Hematopoietic multipotent progenitor cell treated with erythropoietin and hydrocortisone succinate and interleukin-3 and kit ligand, for 6 days (in vitro differentiated cells): Measurements from ENCODE around the gene G6PC1.
"Not testable (repeated sequence)": the region's sequence is repeated elsewhere in the genome, so short reads cannot be mapped to it uniquely, and the experiment has no call there.

Source experiments
- DNase-seq: peaks from one replicate; pipeline ENCODE4 v3.0.0-alpha.2; 2015

The G6PC1 gene

DNA sequence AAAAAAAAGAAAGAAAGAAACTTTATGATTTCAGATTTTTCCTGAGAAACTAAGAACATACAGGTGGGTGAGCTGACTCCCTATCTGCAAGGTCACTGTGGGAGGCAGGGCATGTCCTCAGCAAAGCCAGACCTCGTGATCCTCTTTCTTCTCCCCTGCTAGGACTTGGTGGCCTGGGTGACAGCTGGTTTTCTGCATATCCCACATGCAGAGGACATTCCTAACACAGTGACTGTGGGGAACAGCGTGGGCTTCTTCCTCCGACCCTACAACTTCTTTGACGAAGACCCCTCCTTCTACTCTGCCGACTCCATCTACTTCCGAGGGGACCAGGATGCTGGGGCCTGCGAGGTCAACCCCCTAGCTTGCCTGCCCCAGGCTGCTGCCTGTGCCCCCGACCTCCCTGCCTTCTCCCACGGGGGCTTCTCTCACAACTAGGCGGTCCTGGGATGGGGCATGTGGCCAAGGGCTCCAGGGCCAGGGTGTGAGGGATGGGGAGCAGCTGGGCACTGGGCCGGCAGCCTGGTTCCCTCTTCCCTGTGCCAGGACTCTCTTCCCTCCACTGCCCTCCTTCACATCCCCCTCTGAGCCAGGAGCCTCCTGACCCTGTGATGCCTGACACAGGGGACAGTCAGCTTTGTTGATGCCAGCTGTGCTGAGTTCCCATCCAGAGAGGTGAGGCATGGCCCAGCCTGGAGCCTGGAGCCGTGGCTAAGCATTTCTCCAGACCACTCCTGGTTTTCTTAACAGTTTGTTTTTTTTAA lies 26.5 kb upstream of the G6PC1 start:
- not testable (repeated sequence) for DNase-seq

DNA sequence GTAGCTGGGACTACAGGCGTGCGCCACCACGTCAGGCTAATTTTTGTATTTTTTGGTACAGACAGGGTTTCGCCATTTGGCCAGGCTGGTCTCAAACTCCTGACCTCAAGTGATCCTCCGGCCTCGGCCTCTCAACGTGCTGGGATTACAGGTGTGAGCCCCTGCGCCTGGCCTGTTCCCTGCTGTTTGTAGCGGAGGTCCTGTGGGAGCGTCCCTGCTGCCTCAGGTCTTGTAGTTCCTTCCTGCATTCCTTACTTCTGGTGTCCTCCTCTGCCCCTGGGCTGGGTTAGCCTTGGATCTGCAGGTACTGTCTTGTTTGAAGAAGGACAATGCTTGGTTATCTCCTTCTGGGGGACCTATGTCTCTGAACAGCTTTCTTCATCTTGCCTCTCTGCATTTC lies 23.6 kb upstream of the G6PC1 start:
- DNase-seq, result no peak

DNA sequence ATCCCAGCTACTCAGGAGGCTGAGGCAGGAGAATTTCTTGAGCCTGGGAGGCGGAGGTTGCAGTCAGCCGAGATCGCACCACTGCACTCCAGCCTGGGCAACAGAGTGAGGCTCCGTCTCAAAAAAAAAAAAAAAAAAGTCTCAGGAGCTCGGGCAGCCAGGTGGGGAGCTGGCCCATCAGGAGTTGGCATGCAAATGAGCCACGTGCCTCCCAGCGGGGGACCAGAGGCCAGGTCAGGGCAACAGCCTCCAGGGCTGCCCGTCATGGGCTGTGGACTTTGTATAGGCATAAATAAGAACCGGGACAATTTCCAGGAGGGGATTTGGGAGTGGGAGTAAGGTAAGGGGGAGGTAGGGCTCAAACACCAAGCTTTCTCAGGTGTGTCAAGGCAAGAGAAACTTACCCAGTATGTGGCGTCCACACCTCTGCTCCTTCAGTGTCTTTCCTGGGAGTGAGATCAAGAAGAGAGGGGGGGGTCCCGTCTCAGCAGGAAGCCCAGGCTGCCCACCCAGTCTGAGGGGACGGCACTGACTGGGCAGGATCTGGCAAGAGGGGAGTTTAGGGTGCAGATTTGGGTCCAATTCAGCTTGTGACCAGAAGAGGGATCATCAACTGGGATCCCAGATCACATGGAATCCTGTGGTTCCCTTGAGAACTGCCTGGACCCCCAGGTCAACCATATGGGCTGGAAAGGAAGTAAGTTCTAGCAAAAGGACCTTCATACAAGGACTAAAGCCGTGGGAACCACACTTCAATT lies 22.3 kb upstream of the G6PC1 start:
- no peak for DNase-seq

DNA sequence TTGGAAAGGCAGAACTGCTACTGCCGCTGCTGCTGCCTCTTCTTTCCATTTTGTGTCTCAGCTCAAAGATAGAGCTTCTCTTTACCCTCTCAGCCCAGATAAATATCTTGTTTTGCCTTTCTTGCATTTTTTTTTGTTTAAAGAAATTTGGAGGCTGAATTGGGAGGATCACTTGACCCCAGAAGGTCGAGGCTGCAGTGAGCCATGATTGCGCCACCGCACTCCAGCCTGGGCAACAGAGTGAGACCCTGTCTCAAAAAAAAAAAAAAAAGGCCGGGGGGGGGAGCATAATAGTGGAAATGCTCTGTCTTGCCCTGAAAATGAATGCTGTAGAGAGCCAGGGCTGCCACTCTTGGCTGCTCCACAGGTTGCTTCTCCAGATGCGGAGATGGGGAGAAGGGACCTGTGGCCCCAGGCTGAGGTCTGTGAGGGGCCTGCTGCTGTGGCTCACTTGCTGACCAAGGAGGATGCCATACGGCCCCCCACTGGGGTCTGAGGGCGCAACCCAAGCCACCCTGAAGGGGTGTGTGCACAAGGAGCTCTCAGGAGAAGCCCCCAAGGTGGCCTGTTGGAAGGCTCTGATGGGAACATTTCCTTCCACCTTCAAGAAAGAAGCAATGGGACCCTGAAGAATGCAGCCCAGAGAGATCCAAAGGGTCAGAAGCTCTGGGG lies 21.5 kb upstream of the G6PC1 start:
- no peak for DNase-seq

DNA sequence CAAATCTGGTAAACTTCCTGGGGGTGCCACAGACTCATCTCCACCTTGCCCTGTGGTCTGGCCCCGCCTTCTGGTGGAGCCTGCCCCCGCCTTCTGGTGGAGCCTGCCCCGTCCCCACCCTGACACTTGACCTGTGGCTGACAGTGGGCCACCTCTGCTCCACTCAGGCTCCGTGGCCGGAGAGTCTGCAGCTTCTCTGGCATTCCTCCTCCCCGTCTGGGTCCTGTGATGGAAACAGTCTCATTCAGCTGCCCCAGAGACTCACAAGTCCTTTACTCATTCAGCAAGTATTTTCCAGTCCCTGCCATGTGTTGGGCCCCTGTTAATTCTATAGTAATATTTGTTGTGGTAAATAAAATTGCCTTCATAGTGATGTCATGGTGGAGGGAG lies 21.0 kb upstream of the G6PC1 start:
- DNase-seq, result no peak

DNA sequence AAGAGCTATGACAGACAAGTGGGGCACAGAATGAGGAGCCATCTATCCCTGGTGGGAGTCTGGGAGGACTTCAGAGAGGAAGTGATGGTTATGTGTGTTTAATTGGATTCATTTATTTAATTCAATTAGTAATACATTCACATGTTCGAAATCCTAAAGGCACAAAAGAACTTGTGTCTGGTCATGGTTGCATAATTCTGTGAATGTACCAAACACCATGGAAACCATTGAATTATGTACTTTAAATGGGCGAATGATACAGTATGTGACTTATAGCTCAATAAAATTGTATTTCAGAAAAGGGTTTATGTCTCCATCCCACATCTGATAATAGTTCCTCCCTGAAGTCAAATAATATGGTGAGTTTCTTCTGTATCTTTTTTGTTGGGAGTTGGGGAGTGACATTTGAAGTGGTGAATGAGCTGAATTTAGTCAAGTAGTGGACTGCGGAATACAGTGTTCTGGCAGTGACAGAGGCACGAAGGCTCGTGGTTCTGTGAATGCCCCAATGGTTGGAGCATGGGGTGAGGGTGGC lies 19.8 kb upstream of the G6PC1 start:
- DNase-seq, result no peak

DNA sequence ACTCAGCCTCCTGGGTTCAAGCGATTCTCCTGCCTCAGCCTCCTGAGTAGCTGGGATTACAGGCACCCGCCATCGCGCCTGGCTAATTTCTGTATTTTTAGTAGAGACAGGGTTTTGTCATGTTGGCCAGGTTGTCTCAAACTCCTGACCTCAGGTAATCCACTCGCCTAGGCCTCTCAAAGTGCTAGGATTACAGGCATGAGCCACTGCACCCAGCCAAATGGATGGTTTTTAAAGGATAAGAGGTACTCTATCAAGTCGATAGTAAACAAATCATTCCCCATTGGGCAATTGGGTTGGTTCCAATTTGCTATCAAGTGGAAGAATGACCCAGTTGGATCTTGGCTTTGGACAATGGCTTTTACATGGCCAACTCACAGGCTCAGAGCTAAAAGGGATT lies 18.9 kb upstream of the G6PC1 start:
- DNase-seq, result not testable (repeated sequence)

DNA sequence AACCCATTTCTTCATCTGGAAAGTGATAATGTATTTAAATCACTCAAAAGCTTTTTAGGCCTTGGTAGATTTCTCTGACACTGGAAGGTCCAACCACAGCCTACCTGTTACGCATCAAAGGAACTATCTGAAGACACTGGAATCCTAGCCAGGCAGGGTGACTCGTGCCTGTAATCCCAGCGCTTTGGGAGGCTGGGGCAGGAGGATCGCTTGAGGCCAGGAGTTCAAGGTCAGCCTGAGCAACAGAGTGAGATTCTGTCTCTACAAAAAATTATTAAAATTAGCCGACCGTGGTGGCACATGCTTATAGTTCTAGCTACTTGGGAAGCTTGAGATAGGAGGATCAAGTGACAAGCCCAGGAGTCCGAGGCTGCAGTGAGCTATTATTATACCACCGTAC lies 18.4 kb upstream of the G6PC1 start:
- DNase-seq, result no peak

DNA sequence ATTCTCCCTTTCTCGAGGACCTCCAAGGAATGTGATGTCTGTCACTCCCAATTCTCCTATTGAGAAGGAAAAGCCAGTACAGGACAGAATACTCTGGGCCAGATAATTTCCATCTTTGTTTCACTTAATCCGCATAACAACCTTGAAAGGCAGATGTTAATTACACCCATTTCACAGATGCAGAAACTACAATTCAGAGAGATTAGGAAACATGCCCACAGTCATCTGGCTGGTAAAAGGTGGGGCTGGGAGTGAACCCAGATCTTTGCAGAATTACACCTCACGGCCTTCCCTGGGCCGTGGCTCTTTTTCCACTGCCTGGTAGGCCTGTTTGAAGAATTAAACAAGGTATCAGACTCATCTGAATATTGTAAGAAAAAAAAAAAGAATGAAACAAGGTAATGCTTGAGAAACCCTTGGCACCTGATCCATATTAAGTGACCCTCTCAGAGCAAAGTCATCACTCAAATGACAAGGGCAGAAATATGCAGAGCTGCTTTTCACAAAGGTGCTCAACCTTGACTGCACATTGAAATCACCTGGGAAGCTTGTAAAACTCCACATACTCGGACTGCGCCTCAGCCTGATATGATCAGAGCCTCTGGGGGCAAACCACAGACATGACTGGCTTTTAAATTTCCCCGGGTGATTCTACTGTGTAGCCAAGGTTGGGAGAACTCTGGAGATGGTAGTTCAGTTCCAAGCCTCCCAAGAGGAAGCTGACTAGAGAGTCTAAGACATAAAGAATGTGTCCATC lies 16.6 kb upstream of the G6PC1 start:
- no peak for DNase-seq

DNA sequence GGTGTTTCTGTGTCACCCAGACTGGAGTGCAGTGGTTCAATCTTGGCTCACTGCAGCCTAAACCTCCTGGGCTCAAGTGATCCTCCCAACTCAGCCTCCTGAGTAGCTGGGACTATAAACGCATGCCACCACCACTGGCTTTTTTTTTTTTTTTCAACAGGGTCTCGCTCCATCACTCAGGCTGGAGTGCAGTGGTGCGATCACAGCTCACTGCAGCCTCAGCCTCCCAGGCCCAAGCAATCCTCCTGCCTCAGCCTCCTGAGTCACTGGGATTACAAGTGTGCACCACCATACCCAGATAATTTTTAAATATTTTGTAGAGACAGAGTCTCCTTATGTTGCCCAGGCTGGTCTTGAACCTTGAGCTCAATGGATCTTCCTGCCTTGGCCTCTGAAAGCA lies 14.8 kb upstream of the G6PC1 start:
- not testable (repeated sequence) for DNase-seq

DNA sequence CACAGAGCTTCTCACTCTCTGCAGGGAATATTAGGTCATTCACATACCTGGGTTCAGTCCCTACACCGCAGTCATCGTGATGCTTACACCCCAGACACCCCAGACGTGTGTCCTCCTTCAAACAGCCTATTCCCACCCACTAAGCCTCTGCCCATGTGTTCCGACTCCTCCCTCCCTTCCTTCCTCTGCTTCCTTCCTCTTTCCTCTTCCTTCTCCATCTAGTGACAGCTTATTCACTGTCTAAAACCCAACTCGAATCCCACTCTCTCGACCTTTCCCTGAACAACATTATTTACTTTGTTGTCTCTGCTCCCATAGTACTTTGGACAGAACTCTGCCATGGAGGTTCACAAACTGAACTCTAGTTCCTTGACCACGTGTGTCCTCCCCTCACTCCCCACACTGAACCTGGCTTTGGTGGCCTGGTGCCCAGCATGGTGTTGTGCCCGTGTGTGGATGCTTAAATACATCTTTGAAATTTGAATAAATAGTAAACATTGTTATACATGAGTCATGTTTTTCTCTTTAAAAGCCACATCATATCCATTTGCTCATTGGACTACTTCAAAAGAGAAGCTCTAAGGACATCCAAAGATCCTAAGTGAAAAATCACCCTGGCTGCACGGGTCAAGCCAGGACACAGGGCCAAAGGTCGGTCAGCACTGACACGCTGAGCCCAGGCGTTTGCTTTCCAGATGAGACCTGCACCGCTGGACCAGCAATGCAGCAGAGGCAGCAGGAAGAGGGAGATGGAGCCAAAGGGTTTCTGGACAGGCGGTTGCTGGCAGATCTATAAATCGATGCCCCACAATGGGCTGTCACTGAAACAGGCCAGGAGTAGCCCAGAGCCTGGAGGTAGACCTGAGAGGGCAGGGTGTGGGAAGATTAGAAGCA lies 14.1 kb upstream of the G6PC1 start:
- DNase-seq, result no peak

DNA sequence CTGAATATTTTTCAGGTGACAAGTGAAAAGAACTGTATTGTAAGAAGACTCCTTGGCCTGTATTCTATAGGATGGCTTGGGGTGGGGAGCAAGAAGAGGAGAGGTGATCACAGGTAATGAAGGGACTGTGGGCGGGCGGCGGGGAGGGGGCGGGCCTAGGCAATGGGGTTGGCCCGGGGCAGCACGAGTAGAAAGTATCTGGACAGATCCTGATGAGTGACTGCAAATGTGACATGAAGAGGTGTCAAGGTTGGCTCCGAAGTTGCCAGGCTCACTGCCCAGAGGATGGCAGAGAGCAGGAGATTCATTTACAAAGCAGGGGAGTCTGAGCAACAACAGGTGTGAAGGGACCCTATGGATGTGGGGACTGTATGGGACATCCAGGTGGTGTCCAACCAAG lies 10.8 kb upstream of the G6PC1 start:
- DNase-seq, result no peak

DNA sequence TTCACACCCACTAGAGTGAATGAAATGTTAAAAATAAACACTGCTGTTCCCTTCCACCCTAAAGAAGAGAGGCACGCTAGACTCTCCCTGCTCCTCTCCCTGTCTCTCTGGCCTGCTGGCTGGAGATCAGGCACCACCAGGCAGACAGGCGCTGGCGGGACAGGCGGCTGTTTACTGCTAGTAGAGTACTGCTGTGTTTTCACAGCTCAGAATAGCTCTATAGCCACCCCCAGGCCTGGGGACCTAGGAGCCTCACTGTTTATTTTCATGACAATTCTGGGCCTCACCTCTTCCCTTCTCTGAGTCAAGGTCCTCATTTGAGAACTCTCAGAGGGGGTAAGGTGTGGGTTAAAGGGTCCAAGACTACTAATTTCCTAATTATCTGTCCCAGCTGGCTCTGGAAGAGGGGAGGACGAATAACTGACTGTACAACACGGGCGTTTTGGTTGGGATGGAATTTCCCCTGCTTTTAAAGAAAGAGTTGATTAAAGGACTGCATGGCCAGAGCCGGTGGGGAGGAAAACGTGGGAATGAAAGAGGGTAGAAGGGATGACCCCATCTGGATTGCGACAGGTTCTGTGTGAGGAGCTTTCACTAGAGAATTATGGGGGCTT lies 9.0 kb upstream of the G6PC1 start:
- DNase-seq, result no peak

DNA sequence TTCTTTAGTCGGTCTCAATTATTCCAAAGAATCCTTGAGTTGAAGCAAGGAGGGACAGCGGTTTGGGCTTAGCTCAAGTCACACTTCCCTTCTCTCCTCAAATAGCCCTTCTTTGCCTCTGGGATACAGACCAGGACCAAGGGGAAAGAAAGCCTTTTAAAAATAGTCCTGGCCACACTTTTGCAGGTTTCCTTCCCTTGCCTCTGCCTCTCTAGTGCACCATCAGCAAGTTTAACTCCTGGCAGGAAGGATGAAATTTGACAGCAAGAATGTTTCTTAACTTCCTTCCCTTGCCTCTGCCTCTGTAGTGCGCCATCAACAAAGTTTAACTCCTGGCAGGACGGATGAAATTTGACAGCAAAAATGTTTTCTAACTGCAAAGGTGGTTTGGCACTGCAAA lies 7.2 kb upstream of the G6PC1 start:
- no peak for DNase-seq

DNA sequence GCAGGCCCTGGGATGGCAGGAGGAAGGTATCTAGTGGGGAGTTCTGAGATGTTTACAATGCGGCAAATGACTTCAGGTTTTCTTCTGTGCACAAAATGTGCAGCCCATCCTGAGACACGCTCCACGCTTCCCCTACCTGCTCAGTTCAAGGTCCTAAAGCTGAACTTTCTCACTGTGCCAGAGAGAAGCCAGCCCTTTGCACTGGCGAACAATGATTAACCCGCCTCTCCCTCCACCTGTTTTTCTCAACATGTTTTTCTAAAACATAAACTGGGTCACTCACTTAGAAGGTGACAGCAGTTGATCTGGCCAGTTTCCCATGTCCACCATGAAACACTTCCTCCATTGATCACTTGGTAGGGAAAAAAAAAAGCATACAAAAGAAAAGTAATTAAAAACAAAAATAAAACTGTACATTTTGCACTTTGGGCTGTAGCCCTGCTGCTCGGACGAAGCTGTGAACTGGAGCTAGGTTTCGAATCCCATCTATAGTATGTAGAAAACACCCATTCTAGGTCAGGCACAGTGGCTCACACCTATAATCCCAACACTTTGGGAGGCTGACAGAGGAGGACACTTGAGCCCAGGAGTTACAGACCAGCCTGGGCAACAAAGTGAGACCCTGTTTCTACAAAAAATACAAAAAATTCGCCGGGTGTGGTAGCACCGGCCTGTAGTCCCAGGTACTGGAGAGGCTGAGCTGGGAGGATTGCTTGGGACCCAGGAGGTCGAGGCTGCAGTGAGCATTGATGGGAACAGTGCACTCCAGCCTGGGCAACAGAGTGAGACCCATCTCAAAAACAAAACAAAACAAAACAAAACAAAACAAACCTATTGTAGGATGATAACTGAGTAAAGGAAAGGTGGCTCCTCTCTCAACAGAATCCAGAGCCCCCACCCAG lies 6.1 kb upstream of the G6PC1 start:
- no peak for DNase-seq

DNA sequence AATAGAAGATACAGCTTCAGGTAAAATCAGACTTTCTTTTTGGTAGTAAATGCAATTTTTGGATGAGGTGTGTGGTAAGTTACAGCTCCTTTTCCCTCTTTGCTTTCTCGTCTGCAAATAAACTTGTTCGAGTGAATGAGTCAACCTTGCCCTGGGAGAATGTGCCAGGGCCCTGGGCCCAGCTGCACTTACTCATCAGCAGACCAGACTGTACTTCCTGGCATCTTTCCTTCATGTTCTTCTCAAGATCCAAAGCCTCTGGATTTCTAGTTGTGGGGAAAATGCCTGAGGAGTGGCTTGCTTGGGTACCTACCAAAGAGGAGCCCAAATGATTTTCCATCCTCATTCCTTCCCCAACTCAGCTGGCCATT lies 5.4 kb upstream of the G6PC1 start:
- DNase-seq, result no peak

DNA sequence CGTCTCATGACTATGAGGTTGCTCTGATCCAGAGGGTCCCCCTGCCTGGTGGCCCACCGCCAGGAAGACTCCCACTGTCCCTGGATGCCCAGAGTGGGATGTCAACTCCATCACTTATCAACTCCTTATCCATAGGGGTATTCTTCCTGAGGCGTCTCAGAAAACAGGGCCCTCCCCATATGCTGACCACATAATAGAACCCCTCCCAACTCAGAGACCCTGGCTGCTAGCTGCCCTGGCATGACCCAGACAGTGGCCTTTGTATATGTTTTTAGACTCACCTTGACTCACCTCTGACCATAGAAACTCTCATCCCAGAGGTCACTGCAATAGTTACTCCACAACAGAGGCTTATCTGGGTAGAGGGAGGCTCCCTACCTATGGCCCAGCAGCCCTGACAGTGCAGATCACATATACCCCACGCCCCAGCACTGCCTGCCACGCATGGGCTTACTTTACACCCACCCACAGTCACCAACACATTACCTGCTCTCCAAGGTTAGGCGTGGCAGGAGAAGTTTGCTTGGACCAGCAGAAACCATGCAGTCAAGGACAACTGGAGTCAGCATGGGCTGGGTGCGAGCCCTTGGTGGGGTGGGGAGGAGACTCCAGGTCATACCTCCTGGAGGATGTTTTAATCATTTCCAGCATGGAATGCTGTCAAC lies 2.3 kb upstream of the G6PC1 start:
- DNase-seq, result no peak

DNA sequence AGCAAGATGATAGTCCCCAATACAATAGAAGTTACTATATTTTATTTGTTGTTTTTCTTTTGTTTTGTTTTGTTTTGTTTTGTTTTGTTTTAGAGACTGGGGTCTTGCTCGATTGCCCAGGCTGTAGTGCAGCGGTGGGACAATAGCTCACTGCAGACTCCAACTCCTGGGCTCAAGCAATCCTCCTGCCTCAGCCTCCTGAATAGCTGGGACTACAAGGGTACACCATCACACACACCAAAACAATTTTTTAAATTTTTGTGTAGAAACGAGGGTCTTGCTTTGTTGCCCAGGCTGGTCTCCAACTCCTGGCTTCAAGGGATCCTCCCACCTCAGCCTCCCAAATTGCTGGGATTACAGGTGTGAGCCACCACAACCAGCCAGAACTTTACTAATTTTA lies 618 bp upstream of the G6PC1 start:
- not testable (repeated sequence) for DNase-seq

DNA sequence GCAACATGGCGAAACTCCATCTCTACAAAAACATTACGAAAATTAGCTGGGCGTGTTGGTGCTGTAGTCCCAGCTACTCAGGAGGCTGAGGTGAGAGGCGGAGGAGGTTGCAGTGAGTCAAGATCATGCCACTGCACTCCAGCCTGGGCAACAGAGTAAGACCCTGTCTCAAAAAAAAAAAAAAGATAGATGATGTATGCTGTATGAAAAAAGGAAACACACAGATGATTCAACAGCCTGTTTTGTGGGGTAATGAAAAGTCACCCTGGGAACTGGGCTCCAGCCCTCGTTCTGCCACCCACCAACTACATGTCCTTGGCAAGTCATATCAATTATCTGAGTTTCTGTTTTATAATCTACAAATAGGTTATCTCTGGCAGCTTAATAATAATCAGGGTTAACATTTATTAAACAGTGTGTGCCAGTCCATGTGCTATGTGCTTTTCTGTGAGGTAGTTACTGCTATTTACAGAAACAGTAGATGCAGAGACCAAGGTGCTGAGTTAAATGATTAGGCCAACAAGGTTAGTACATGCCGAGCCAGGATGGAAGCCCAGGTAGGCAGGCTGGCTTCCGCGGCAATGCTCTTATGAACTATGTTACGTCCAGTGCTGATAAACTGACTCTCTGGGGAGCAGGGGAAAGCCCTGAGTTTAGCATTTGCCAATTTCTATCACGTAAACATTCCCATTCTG lies 1.1 kb downstream of the G6PC1 start:
- DNase-seq, result no peak
